GM19452 (cell line): ENCODE data around the gene OR2J2.
"Not testable (repeated sequence)": the region's sequence is repeated elsewhere in the genome, so short reads cannot be mapped to it uniquely, and the experiment has no call there.

Experiments
- ATAC-seq: cut with Tn5 transposase; IDR thresholded peaks from one replicate; pipeline ENCODE4 v1.9.1; 2021; ENCODE audit not compliant: unreplicated experiment

Gene OR2J2

DNA sequence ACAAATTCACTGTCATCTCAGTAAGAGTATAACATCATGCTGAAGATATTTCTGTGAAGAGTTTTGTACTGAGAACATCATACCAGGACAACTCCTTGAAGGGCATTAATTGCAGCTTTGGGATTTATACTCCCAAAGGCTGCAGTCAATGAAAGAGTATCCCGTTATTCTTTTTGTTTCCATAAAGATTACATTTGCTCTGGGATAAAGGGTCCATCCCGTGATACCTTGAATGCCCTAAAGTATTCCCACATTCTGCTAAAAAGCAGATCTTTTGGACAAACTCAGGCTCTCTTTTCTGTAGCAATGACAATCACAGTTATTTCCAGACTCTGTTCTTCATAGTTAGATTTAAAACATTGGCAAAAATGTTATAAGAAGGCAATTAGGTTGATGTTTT lies at the start of gene OR2J2:
Gene OR2J2 (plus strand): TSS at position 301 of the 400 bp plus-strand sequence. CDS start 2,729 bp downstream, outside the sequence.
- not testable (repeated sequence) for ATAC-seq

DNA sequence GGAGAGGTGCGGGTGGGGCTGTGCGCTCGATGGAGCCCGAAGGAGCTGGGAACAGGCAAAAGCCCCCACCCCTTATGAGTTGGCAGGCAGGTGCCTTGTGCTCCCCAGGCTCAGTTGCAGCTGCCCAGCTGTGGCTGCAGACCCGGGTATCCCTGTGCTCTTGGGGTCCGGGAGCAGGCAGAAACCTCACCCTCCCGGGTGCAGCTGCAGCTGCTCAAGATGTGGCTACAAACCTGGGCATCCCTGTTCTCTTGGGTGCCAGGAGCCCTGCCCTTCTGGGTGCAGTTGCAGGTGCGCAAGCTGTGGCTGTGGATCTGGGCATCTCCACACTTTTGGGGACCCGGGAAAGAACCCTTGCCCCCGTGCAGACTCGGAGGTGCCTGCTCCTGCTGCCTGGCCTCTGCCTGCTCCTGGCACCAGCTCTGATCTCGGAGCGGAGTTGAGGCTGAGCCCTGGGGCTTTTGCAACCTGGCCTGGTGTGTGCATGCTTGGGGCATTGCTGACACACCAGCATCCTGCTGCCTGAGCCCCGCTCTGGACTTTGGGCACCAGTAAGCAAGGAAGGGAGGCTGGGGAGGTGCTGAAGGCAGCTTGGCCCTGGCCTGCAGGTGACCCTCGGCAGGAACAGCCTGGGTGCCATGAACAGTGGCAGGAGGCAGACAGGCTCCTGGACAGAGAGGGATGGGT lies 41.2 kb upstream of the OR2J2 start:
- ATAC-seq: no peak

- no peak for ATAC-seq
These were observed 40.1 kb upstream of the OR2J2 start for GRCh38 chr6:29130644-29131043.

DNA sequence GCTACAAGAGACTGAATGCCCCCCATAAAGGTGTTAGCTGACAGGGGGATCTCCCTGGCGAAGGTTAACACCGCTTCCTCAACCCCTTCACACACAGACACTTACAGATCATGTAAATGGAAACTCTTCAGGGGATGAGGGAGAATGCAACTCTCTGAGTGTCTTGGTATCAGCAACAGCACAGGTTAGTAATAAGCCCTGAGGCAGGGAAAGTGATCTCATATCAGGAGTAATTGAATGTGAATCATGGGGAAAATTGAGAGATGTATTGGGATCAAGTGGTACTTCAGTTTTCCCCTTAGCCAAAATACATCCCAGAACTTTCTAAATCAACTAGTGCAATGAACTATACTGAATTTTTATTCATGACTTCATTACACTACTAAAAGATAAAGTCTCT lies 39.0 kb upstream of the OR2J2 start:
- no peak for ATAC-seq

DNA sequence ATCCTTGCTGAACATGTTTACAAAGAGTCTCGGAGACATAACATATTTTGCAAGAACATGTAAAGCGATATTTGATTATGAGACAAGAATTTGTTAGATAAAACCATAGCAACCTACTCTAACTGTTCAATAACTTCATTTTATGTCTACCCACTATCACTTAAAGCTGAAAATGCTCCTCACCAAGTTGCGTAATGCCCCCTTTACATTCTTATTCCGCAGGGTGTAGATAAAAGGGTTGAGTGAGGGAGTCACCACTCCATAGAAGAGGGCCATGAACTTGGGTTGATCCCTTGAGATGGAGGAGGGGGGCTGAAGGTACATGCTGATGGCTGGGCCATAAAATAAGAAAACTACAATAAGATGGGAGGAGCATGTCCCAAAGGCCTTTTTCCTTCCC lies 33.0 kb upstream of the OR2J2 start:
- ATAC-seq: no peak

DNA sequence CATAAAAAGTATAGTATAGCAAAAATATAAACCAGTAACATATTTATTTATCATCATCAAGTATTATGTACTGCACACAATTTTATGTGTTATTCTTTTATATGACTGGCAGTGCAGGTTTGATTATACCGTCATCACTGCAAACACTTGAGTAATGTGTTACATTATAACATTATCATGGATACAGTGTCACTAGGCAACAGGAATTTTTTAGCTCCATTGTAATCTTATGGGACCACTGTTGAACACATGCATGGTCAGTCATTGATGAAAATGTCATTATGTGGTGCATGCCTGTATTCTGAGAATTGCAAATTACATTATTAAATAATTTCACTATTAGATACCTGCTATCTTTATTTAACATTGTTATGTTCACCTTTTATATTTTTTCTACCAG lies 29.1 kb upstream of the OR2J2 start:
- no peak for ATAC-seq

GRCh38 chr6:29142309-29142708 lies 28.4 kb upstream of the OR2J2 start:
- ATAC-seq: no peak

DNA sequence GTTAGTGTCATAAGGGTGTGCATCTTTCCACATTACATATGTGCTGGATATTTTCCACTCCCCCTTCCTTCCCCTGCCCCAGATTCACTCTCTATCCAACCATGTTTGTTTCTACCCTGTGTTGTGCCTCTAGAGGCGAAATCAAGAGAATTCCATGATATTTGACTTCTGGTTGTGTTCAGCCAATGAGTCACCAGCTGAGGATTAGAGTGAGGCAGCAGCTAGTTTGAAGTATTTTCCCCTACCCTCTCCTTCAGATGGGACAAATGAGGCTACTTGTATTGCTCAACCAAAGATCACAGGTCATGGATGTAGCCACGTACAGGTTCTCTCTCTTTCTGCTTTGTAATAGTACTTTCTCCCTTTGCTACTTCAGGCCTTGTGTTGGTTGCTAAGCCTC lies 24.5 kb upstream of the OR2J2 start:
- ATAC-seq: no peak

DNA sequence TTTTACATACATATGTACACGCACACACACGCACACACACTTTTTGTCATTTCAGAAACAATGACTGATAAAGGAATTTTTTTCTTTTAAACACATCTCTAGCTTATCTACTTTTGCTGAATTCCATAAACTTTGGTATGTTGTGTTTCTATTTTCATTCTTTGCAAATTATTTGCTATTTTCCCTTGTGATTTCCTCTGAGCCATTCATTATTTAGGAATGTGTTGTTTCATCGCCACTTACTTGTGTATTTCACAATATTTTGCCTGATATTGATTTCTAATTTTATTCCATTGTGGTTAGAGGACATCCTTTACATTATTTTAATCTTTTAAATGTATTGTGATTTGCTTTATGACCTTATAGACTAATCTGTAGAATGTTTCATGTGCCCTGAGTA lies 23.6 kb upstream of the OR2J2 start:
- no peak for ATAC-seq

DNA sequence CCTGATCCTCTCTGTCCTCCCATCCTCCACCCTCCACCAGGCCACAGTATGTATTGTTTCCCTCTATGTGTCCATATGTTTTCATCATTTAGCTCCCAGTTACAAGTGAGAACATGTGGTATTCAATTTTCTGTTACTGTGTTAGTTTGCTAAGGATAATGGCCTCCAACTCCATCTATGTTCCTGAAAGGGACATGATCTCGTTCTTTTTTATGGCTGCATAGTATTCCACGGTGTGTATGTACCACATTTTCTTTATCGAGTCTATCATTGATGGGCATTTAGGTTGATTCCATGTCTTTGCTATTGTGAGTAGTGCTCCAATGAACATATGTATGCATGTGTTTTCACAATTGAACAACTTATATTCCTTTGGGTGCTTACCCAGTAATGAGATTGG lies 21.3 kb upstream of the OR2J2 start:
- not testable (repeated sequence) for ATAC-seq

DNA sequence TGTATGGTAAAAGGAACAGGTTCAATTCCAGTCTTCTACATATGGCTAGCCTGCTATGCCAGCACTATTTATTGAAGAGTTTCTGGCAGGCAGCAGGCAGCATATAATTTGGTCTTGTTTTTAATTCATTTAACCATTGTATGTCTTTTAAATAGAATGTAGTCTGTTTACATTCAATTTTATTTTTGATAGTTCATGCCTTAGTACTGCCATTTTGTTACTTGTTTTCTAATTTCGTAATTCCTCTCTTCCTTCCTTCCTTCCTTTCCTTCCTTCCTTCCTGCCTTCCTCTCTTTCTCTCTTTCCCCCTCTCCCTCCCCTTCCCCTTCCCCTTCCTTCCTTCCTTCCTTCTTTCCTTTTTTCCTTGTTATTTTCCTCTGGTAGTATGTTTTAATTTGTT lies 17.6 kb upstream of the OR2J2 start:
- no peak for ATAC-seq

- not testable (repeated sequence) for ATAC-seq
These were observed 15.5 kb upstream of the OR2J2 start for GRCh38 chr6:29155182-29155581.

DNA sequence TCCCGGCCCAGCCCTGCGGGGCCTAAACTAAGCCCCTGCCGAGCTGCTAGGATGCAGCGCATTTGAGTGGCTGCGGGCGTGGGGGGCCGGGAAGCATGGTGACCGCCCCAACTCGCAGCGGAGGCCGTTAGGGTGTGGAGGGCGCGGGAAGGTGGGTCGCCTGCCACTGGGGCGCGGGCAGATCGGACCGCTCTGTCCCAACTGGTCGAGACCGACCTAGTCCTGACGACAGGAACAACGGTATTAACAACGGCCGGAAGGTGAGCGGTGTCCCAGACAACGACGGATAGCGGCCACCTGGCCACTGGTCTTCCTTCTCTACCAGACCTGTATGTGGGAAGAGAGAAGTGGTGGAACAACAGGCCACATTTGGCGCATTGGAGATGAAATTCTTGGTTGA lies 10.8 kb upstream of the OR2J2 start:
- ATAC-seq: not testable (repeated sequence)

- ATAC-seq: not testable (repeated sequence)
These were observed 5.1 kb upstream of the OR2J2 start for GRCh38 chr6:29165571-29165970.

- ATAC-seq: no peak
These were observed 1.0 kb downstream of the OR2J2 start for GRCh38 chr6:29171736-29172135.

DNA sequence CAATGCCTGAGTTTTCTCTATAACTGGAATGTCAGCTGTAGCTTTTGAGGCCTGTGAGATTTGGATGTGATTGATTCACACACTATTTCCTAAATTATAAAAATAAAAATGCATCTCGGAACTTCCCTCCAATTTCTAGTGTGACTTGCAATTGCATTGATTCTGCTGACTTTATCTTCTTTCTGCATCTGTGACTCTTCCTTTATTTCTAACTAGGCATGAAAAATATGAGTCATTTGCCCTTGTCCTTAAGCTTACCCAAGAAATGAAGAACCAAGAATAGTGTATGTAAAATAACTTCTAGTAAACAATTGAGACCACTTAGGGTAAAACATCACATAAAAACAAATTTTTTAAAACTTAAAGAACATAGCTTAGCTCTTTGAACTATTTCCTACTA lies 12.9 kb downstream of the OR2J2 start:
- ATAC-seq: no peak

DNA sequence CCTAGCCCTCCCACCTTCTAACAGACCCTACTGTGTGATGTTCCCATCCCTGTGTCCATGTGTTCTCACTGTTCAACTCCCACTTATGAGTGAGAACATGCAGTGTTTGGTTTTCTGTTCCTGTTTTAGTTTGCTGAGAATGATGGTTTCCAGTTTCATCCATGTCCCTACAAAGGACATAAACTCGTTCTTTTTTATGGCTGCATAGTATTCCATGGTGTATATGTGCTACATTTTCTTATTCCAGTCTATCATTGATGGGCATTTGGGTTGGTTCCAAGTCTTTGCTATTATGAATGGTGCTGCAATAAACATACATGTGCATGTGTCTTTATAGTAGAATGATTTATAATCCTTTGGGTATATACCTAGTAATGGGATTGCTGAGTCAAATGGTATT lies 18.0 kb downstream of the OR2J2 start:
- not testable (repeated sequence) for ATAC-seq

- ATAC-seq: no peak
These were observed 30.3 kb downstream of the OR2J2 start for GRCh38 chr6:29200767-29201662.

DNA sequence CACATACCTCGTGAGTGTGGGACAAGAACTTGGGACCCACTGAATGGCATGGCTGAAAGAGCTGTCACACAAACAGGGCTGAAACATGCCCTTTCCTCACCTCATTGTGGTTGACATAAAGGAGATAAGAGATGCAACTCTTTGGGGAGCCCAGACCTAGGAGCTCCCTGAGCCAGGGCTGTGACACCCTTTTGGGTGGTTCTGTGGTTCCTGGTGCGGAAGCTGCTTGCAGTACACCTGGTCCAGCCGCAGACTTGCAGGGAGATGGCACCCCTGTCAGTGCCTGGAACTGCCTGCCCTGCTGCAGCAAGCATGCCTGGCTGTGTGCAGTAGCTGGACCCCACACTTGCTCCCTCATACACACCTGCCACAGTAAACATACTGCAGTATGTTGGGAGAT lies 31.3 kb downstream of the OR2J2 start:
- no peak for ATAC-seq

GRCh38 chr6:29211488-29211887 lies 40.8 kb downstream of the OR2J2 start:
- ATAC-seq: no peak

- no peak for ATAC-seq
These were observed 45.8 kb downstream of the OR2J2 start for GRCh38 chr6:29216528-29216927.

GRCh38 chr6:29217242-29217641 lies 46.5 kb downstream of the OR2J2 start:
- ATAC-seq: not testable (repeated sequence)
